H9 (cell line): Measurements from ENCODE around the gene LIMS1. TPM values are rescaled to one million over a fixed set of nuclear protein-coding genes. Genes with fewer than 3 reads are reported as not detected.

Experiments
- DNase-seq: peaks from one replicate; pipeline ENCODE4 v3.0.0-alpha.2; 2017
- H2AFZ ChIP-seq: one replicate; pipeline ENCODE4 v1.6.1; 2013; ENCODE audit warnings: mild to moderate bottlenecking, low read length, control low read depth, moderate library complexity
- H2AK5ac ChIP-seq: 2 replicates; pipeline ENCODE4 v1.6.1; 2013; ENCODE audit warnings: low read length, control low read depth, mixed read lengths; ENCODE audit not compliant: insufficient read length
- H2BK120ac ChIP-seq: one replicate; pipeline ENCODE4 v1.6.1; 2013; ENCODE audit warnings: low read depth, mild to moderate bottlenecking, low read length, control low read depth, inconsistent platforms; ENCODE audit not compliant: poor library complexity, severe bottlenecking
- H2BK12ac ChIP-seq: 2 replicates; pipeline ENCODE4 v1.6.1; 2013; ENCODE audit warnings: low read length, control low read depth, mixed read lengths, low read depth; ENCODE audit not compliant: insufficient read length
- H2BK15ac ChIP-seq: 2 replicates; pipeline ENCODE4 v1.6.1; 2013; ENCODE audit warnings: low read depth, low read length, control low read depth
- H2BK20ac ChIP-seq: one replicate; pipeline ENCODE4 v1.6.1; 2013; ENCODE audit warnings: low read depth, mild to moderate bottlenecking, low read length, control low read depth, inconsistent platforms; ENCODE audit not compliant: poor library complexity, severe bottlenecking
- H2BK5ac ChIP-seq: 2 replicates; pipeline ENCODE4 v1.6.1; 2013; ENCODE audit warnings: low read length, control low read depth, mixed read lengths; ENCODE audit not compliant: insufficient read length
- H3K14ac ChIP-seq: 2 replicates; pipeline ENCODE4 v1.6.1; 2013; ENCODE audit warnings: low read length, control low read depth; ENCODE audit not compliant: insufficient read depth
- H3K18ac ChIP-seq: 2 replicates; pipeline ENCODE4 v1.6.1; 2013; ENCODE audit warnings: low read depth, mild to moderate bottlenecking, mixed read lengths, low read length, control low read depth; ENCODE audit not compliant: insufficient read length
- H3K23ac ChIP-seq: 2 replicates; pipeline ENCODE4 v1.6.1; 2013; ENCODE audit warnings: low read length, control low read depth, mixed read lengths, low read depth; ENCODE audit not compliant: insufficient read length
- H3K23me2 ChIP-seq: 2 replicates; pipeline ENCODE4 v1.6.1; 2013; ENCODE audit warnings: low read depth, mild to moderate bottlenecking, mixed read lengths, low read length, control low read depth; ENCODE audit not compliant: insufficient read length, poor library complexity, severe bottlenecking
- H3K27ac ChIP-seq: 2 replicates; pipeline ENCODE4 v1.5.1; 2013; ENCODE audit warnings: low read length, control low read depth, mixed read lengths, low read depth; ENCODE audit not compliant: insufficient read length
- H3K27me3 ChIP-seq: 2 replicates; pipeline ENCODE4 v1.6.1; 2013; ENCODE audit warnings: low read length, control low read depth, inconsistent platforms; ENCODE audit not compliant: insufficient read depth
- H3K4ac ChIP-seq: 2 replicates; pipeline ENCODE4 v1.6.1; 2013; ENCODE audit warnings: low read depth, mild to moderate bottlenecking, control low read depth, inconsistent platforms, low read length, moderate library complexity
- H3K4me1 ChIP-seq: 2 replicates; pipeline ENCODE4 v1.6.1; 2013; ENCODE audit warnings: low read length, control low read depth, inconsistent platforms; ENCODE audit not compliant: insufficient read depth
- H3K4me2 ChIP-seq: 2 replicates; pipeline ENCODE4 v1.6.1; 2013; ENCODE audit warnings: low read length, control low read depth, mixed read lengths; ENCODE audit not compliant: insufficient read length, insufficient read depth
- H3K56ac ChIP-seq: 2 replicates; pipeline ENCODE4 v1.6.1; 2013; ENCODE audit warnings: low read depth, mild to moderate bottlenecking, mixed read lengths, low read length, control low read depth; ENCODE audit not compliant: insufficient read length
- H3K79me1 ChIP-seq: 2 replicates; pipeline ENCODE4 v1.6.1; 2013; ENCODE audit warnings: low read depth, mild to moderate bottlenecking, moderate library complexity, low read length, control low read depth, inconsistent platforms; ENCODE audit not compliant: insufficient read depth, poor library complexity, severe bottlenecking
- H3K79me2 ChIP-seq: 2 replicates; pipeline ENCODE4 v1.6.1; 2013; ENCODE audit warnings: low read length, control low read depth, inconsistent platforms; ENCODE audit not compliant: insufficient read depth
- H3K9ac ChIP-seq: 2 replicates; pipeline ENCODE4 v1.6.1; 2013; ENCODE audit warnings: low read length, control low read depth, mixed read lengths; ENCODE audit not compliant: insufficient read length; ENCODE audit errors: extremely low read depth
- H3K9me3 ChIP-seq: one replicate; pipeline ENCODE4 v1.6.1; 2013; ENCODE audit warnings: low read depth, low read length, inconsistent platforms; ENCODE audit not compliant: control insufficient read depth
- H3T11ph ChIP-seq: one replicate; pipeline ENCODE4 v1.6.1; 2013; ENCODE audit warnings: mild to moderate bottlenecking, low read length, control low read depth, inconsistent platforms
- H4K20me1 ChIP-seq: one replicate; pipeline ENCODE4 v1.6.1; 2013; ENCODE audit not compliant: control insufficient read depth, insufficient read length, insufficient read depth
- H4K5ac ChIP-seq: 2 replicates; pipeline ENCODE4 v1.6.1; 2013; ENCODE audit warnings: low read depth, mild to moderate bottlenecking, mixed read lengths, low read length, control low read depth; ENCODE audit not compliant: insufficient read length
- H4K8ac ChIP-seq: replicated peaks from 2 replicates; pipeline ENCODE4 v1.6.1; 2013; ENCODE audit warnings: low read length, control low read depth, mixed read lengths, low read depth; ENCODE audit not compliant: insufficient read length
- H4K91ac ChIP-seq: 2 replicates; pipeline ENCODE4 v1.6.1; 2013; ENCODE audit warnings: low read depth, mild to moderate bottlenecking, moderate library complexity, mixed read lengths, low read length, control low read depth; ENCODE audit not compliant: insufficient read length
- H3K27ac Mint-ChIP-seq, 3 experiments: 2 replicates in 2 of 3; 3 replicates in 1 of 3; pipeline ENCODE4 v1.8.0; 2020 to 2021; ENCODE audit warnings: mixed read lengths in 3 of 3, mild to moderate bottlenecking in 1 of 3, moderate library complexity in 1 of 3
- H3K27me3 Mint-ChIP-seq: 2 replicates; pipeline ENCODE4 v1.8.0; 2021; ENCODE audit warnings: low read depth, mild to moderate bottlenecking, moderate library complexity, mixed read lengths
- H3K36me3 Mint-ChIP-seq, 3 experiments: 2 replicates in 2 of 3; 3 replicates in 1 of 3; pipeline ENCODE4 v1.8.0; 2020 to 2021; ENCODE audit warnings: low read depth in 3 of 3, mixed read lengths in 3 of 3; ENCODE audit not compliant: insufficient read depth in 1 of 3
- H3K4me1 Mint-ChIP-seq, 2 experiments: 2 replicates each; pipeline ENCODE4 v1.8.0; 2020; ENCODE audit warnings: mixed read lengths in 2 of 2
- H3K4me3 Mint-ChIP-seq, 2 experiments: 2 replicates in 1 of 2; 3 replicates in 1 of 2; pipeline ENCODE4 v1.8.0; 2020 to 2021; ENCODE audit warnings: mild to moderate bottlenecking in 2 of 2, mixed read lengths in 2 of 2, moderate library complexity in 1 of 2
- H3K9me3 Mint-ChIP-seq, 2 experiments: 2 replicates in 1 of 2; 3 replicates in 1 of 2; pipeline ENCODE4 v1.8.0; 2020; ENCODE audit warnings: mild to moderate bottlenecking in 2 of 2, mixed read lengths in 2 of 2, moderate library complexity in 1 of 2
- WGBS: extraction: QIAGEN DNeasy Blood & Tissue Kit; methylation state at CpG from one replicate; pipeline ENCODE4 v1.1.7; 2013; ENCODE audit warnings: missing lambda C conversion rate, low lambda C conversion rate, mixed read lengths; ENCODE audit not compliant: insufficient read length; ENCODE audit errors: extremely low coverage; 5-methylcytosine and 5-hydroxymethylcytosine counted together
- total RNA-seq: library from RNA; stranded (reverse); gene quantifications from 2 replicates; pipeline ENCODE4 v1.2.1, GENCODE V29; 2021
- TF ChIP-seq, protein P1 (sequence below): fragments of 200-600 bp; sonication (generic); conservative IDR thresholded peaks from 3 replicates; pipeline ENCODE4 v1.8.0; 2021; ENCODE audit warnings: antibody characterized with exemption, mild to moderate bottlenecking

LIMS1 gene
- total RNA-seq, 1 experiment from 2014 or later: 37.7 TPM

DNA sequence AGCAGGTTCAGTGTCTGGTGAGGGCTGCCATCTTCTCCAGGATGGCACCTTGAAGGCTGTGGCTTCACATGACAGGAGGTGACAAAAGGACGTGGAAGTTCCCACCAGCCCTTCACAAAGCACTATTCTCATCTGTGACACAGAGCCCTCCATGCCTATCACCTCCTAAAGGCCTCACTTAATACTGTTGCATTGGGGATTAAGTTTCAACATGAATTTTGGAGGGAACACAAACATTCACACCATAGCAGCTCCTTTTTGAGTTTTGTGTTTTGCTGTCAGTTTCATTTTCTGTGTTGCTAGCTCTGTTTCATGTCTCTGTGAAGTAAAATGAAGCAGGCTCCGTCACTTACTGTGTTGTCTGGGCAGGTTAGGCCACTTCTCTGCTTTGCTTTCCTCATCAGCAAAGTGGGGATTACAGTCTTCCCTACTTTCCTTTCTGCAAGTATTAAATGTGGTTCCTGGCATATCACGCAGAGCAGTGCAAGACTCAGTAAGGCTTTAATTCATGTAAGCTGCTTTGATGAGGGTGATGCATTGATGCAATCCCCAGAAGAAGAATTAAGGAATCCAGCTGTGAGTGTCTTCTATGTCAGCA is 31.6 kb downstream of the LIMS1 start:
- no peaks in the 10 kb centered on the region for H3K27me3 ChIP-seq
- no peak overlapping the region for H2BK5ac ChIP-seq
- no peak overlapping the region for H2BK20ac ChIP-seq
- no peak overlapping the region for H3K4ac ChIP-seq
- H3K27me3 Mint-ChIP-seq: no peaks in the 10 kb centered on the region
- H2BK15ac ChIP-seq: no peak overlapping the region
- no peak overlapping the region for H4K5ac ChIP-seq
- no peak overlapping the region for H3T11ph ChIP-seq
- no peak overlapping the region for H2AFZ ChIP-seq
- DNase-seq: no peak
- WGBS: no CpG with 5 or more reads among the region's 3 CpGs
- no peak overlapping the region for H4K91ac ChIP-seq
- peaks cover 3% of the 10 kb centered on the region in 2 experiments; a peak in 3 of 4 replicates for H3K4me1 Mint-ChIP-seq
- no peaks in the 10 kb centered on the region; the same call in 1 of the 2 replicates for H3K79me2 ChIP-seq
- no peak overlapping the region for H3K14ac ChIP-seq
- H2BK120ac ChIP-seq: no peak overlapping the region
- no peak overlapping the region for H3K4me2 ChIP-seq
- H3K18ac ChIP-seq: no peak overlapping the region
- H4K8ac ChIP-seq: no peak overlapping the region
- H3K27ac Mint-ChIP-seq: no peak overlapping the region
- H3K4me3 Mint-ChIP-seq: no peak overlapping the region
- TF ChIP-seq, protein P1, sequence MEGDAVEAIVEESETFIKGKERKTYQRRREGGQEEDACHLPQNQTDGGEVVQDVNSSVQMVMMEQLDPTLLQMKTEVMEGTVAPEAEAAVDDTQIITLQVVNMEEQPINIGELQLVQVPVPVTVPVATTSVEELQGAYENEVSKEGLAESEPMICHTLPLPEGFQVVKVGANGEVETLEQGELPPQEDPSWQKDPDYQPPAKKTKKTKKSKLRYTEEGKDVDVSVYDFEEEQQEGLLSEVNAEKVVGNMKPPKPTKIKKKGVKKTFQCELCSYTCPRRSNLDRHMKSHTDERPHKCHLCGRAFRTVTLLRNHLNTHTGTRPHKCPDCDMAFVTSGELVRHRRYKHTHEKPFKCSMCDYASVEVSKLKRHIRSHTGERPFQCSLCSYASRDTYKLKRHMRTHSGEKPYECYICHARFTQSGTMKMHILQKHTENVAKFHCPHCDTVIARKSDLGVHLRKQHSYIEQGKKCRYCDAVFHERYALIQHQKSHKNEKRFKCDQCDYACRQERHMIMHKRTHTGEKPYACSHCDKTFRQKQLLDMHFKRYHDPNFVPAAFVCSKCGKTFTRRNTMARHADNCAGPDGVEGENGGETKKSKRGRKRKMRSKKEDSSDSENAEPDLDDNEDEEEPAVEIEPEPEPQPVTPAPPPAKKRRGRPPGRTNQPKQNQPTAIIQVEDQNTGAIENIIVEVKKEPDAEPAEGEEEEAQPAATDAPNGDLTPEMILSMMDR: no peak
- no peak overlapping the region for H2BK12ac ChIP-seq
- no peak overlapping the region for H3K27ac ChIP-seq
- no peaks in the 10 kb centered on the region for H3K9me3 ChIP-seq
- H3K9ac ChIP-seq: no peak overlapping the region
- no peak overlapping the region for H2AK5ac ChIP-seq
- H3K9me3 Mint-ChIP-seq: no peaks in the 10 kb centered on the region
- no peaks in the 10 kb centered on the region for H3K23me2 ChIP-seq
- peaks cover 0 to 11% (median 5%) of the 10 kb centered on the region in 3 experiments; a peak in 1 of 7 replicates for H3K36me3 Mint-ChIP-seq
- no peaks in the 10 kb centered on the region for H4K20me1 ChIP-seq
- no peak overlapping the region for H3K56ac ChIP-seq
- no peaks in the 10 kb centered on the region for H3K4me1 ChIP-seq
- H3K23ac ChIP-seq: no peak overlapping the region
- H3K79me1 ChIP-seq: no peaks in the 10 kb centered on the region
